Measurements from ENCODE around the gene RFX2. TPM values are rescaled to one million over a fixed set of nuclear protein-coding genes. Genes with fewer than 3 reads are reported as not detected.

Gene RFX2
- polyA plus RNA-seq, 6 donors from 2014 or later = 0.89 to 5.9 (median 1.2) TPM

GRCh38 chr19:5974721-5975387 lies 135.4 kb downstream of the RFX2 start:
- DNase-seq = no peak
- H3K27me3 Mint-ChIP-seq = no peaks in the 10 kb centered on the region
- peak overlapping the region in 7 of 8 donors; percentile 30 to 98 (median 65) for H3K4me3 Mint-ChIP-seq
- peaks cover 59 to 87% (median 70%) of the 10 kb centered on the region in 3 donors for H3K4me1 Mint-ChIP-seq
- H3K27ac Mint-ChIP-seq = peak overlapping the region in 3 of 6 donors; percentile 52 to 67 (median 56)
- H3K36me3 Mint-ChIP-seq = peaks cover 0 to 8% of the 10 kb centered on the region in 2 donors
- peak in 1 of 2 donors; percentile 5 for ATAC-seq (ENCODE audit: low read depth in 2 of 2)
- no peaks in the 10 kb centered on the region for H3K9me3 Mint-ChIP-seq

- H3K4me3 Mint-ChIP-seq = peak overlapping the region in 5 of 8 donors; percentile 29 to 98 (median 69)
- H3K27ac Mint-ChIP-seq = peak overlapping the region in 2 of 6 donors; percentile 52 to 67
- peaks cover 0 to 8% of the 10 kb centered on the region in 2 donors for H3K36me3 Mint-ChIP-seq
- no peaks in the 10 kb centered on the region for H3K9me3 Mint-ChIP-seq
- no peak for ATAC-seq (ENCODE audit: low read depth in 2 of 2)
- H3K27me3 Mint-ChIP-seq = no peaks in the 10 kb centered on the region
- DNase-seq = no peak
- H3K4me1 Mint-ChIP-seq = peaks cover 58 to 86% (median 69%) of the 10 kb centered on the region in 3 donors
These were observed 136.2 kb downstream of the RFX2 start for GRCh38 chr19:5973867-5974635.

- Mint-ChIP-seq H3K36me3 (peaks cover 0 to 8% of the 10 kb centered on the region in 2 donors), H3K9me3 (no peaks in the 10 kb centered on the region), H3K4me1 (peaks cover 59 to 87% (median 70%) of the 10 kb centered on the region in 3 donors), H3K4me3 (peak overlapping the region in 2 of 8 donors; percentile 9 to 93), H3K27ac (peak overlapping the region in 1 of 6 donors; percentile 80), H3K27me3 (no peaks in the 10 kb centered on the region)
- DNase-seq (no peak), ATAC-seq (ENCODE audit: low read depth in 2 of 2) (no peak)
These were observed 136.9 kb downstream of the RFX2 start for GRCh38 chr19:5973376-5973775.

GRCh38 chr19:5972355-5972731 lies 138.0 kb downstream of the RFX2 start:
- peak overlapping the region in 2 of 6 donors; percentile 34 to 60 for H3K27ac Mint-ChIP-seq
- H3K27me3 Mint-ChIP-seq = no peaks in the 10 kb centered on the region
- DNase-seq = no peak
- peaks cover 0 to 8% of the 10 kb centered on the region in 2 donors for H3K36me3 Mint-ChIP-seq
- no peaks in the 10 kb centered on the region for H3K9me3 Mint-ChIP-seq
- peaks cover 63 to 92% (median 73%) of the 10 kb centered on the region in 3 donors for H3K4me1 Mint-ChIP-seq
- peak overlapping the region in 1 of 8 donors; percentile 64 for H3K4me3 Mint-ChIP-seq
- no peak for ATAC-seq (ENCODE audit: low read depth in 2 of 2)

GRCh38 chr19:5971714-5972354 lies 138.5 kb downstream of the RFX2 start:
- H3K27ac Mint-ChIP-seq = peak overlapping the region in 1 of 6 donors; percentile 34
- H3K9me3 Mint-ChIP-seq = no peaks in the 10 kb centered on the region
- ATAC-seq (ENCODE audit: low read depth in 2 of 2) (no peak), DNase-seq (no peak)
- H3K36me3 Mint-ChIP-seq = peaks cover 0 to 8% of the 10 kb centered on the region in 2 donors
- peaks cover 60 to 92% (median 72%) of the 10 kb centered on the region in 3 donors for H3K4me1 Mint-ChIP-seq
- no peaks in the 10 kb centered on the region for H3K27me3 Mint-ChIP-seq
- peak overlapping the region in 1 of 8 donors; percentile 64 for H3K4me3 Mint-ChIP-seq

GRCh38 chr19:5969476-5969875 lies 140.8 kb downstream of the RFX2 start:
- Mint-ChIP-seq H3K36me3 (no peaks in the 10 kb centered on the region), H3K4me1 (peaks cover 52 to 86% (median 54%) of the 10 kb centered on the region in 3 donors), H3K27ac (peak overlapping the region in 2 of 6 donors; percentile 19 to 42), H3K4me3 (no peak overlapping the region), H3K27me3 (no peaks in the 10 kb centered on the region), H3K9me3 (no peaks in the 10 kb centered on the region)
- DNase-seq (no peak), ATAC-seq (ENCODE audit: low read depth in 2 of 2) (no peak)

- peak overlapping the region in 1 of 8 donors; percentile 4 for H3K4me3 Mint-ChIP-seq
- peaks cover 54 to 85% (median 54%) of the 10 kb centered on the region in 3 donors for H3K4me1 Mint-ChIP-seq
- H3K27me3 Mint-ChIP-seq = no peaks in the 10 kb centered on the region
- peak overlapping the region in 5 of 6 donors; percentile 42 to 97 (median 55) for H3K27ac Mint-ChIP-seq
- no peaks in the 10 kb centered on the region for H3K9me3 Mint-ChIP-seq
- ATAC-seq (ENCODE audit: low read depth in 2 of 2) = no peak
- DNase-seq = no peak
- no peaks in the 10 kb centered on the region for H3K36me3 Mint-ChIP-seq
These were observed 141.6 kb downstream of the RFX2 start for GRCh38 chr19:5968431-5969373.

- ATAC-seq (ENCODE audit: low read depth in 2 of 2) = peak; percentile 66 to 73
- H3K27me3 Mint-ChIP-seq = no peaks in the 10 kb centered on the region
- peaks cover 56 to 86% (median 61%) of the 10 kb centered on the region in 3 donors for H3K4me1 Mint-ChIP-seq
- no peaks in the 10 kb centered on the region for H3K36me3 Mint-ChIP-seq
- peak overlapping the region in 5 of 6 donors; percentile 16 to 92 (median 55) for H3K27ac Mint-ChIP-seq
- H3K4me3 Mint-ChIP-seq = peak overlapping the region in 3 of 8 donors; percentile 4 to 48 (median 22)
- peak; percentile 35 for DNase-seq
- no peaks in the 10 kb centered on the region for H3K9me3 Mint-ChIP-seq
These were observed 142.3 kb downstream of the RFX2 start for GRCh38 chr19:5967994-5968430.

- ATAC-seq (ENCODE audit: low read depth in 2 of 2) (no peak), DNase-seq (no peak)
- H3K36me3 Mint-ChIP-seq = no peaks in the 10 kb centered on the region
- peaks cover 56 to 86% (median 63%) of the 10 kb centered on the region in 3 donors for H3K4me1 Mint-ChIP-seq
- H3K9me3 Mint-ChIP-seq = no peaks in the 10 kb centered on the region
- H3K4me3 Mint-ChIP-seq = peak overlapping the region in 3 of 8 donors; percentile 22 to 48 (median 25)
- H3K27ac Mint-ChIP-seq = peak overlapping the region in 3 of 6 donors; percentile 55 to 75 (median 66)
- no peaks in the 10 kb centered on the region for H3K27me3 Mint-ChIP-seq
These were observed 142.7 kb downstream of the RFX2 start for GRCh38 chr19:5967571-5967970.

- Mint-ChIP-seq H3K9me3 (no peaks in the 10 kb centered on the region), H3K4me3 (no peak overlapping the region), H3K27ac (peak overlapping the region in 3 of 6 donors; percentile 25 to 75 (median 66)), H3K27me3 (no peaks in the 10 kb centered on the region), H3K4me1 (peaks cover 56 to 86% (median 63%) of the 10 kb centered on the region in 3 donors), H3K36me3 (no peaks in the 10 kb centered on the region)
- ATAC-seq (ENCODE audit: low read depth in 2 of 2) (no peak), DNase-seq (no peak)
These were observed 143.4 kb downstream of the RFX2 start for GRCh38 chr19:5966941-5967340.

GRCh38 chr19:5966215-5966614 lies 144.1 kb downstream of the RFX2 start:
- Mint-ChIP-seq H3K4me3 (no peak overlapping the region), H3K9me3 (no peaks in the 10 kb centered on the region), H3K27ac (no peak overlapping the region), H3K27me3 (no peaks in the 10 kb centered on the region), H3K4me1 (peaks cover 59 to 87% (median 70%) of the 10 kb centered on the region in 3 donors), H3K36me3 (no peaks in the 10 kb centered on the region)
- ATAC-seq (ENCODE audit: low read depth in 2 of 2) = no peak
- DNase-seq = no peak

- Mint-ChIP-seq H3K36me3 (no peaks in the 10 kb centered on the region), H3K4me1 (peaks cover 63 to 91% (median 73%) of the 10 kb centered on the region in 3 donors), H3K27ac (no peak overlapping the region), H3K27me3 (no peaks in the 10 kb centered on the region), H3K4me3 (peak overlapping the region in 1 of 8 donors; percentile 19), H3K9me3 (no peaks in the 10 kb centered on the region)
- DNase-seq (no peak), ATAC-seq (ENCODE audit: low read depth in 2 of 2) (no peak)
These were observed 145.3 kb downstream of the RFX2 start for GRCh38 chr19:5964816-5965565.

Data from naive B cell (primary cell).